Measurements from ENCODE around the gene AGT. TPM values are rescaled to one million over a fixed set of nuclear protein-coding genes. Genes with fewer than 3 reads are reported as not detected.

AGT gene
- polyA plus RNA-seq, 2 of the 4 experiments (the other 2 are of a cell fraction), result 0.06 to 0.18 TPM

DNA sequence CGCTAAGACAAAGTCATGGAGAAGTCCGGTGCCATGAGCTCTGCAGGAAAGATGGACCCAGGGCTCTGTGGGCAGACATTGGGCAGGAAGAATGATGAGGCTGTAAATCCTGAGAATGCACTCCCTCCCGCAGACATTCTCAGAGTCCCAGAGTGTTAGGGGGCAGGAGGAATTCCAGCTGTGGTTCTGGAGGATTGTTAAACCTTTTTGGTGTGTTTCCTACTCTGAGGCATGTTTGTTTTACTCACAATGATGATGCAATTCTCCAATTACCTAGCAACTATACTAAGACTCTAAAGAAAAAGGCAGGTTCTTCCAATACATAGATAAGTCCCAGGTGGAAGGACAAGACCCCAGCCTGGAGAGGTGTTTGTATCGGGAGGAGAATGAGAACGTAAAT is 30.5 kb upstream of the AGT start:
- H3K4me3 ChIP-seq, result no peak overlapping the region
- H3K27ac ChIP-seq, result no peak overlapping the region
- DNase-seq (ENCODE audit: low read depth in 1 of 2, low spot score in 1 of 2), result no peak
- 69% methylated on average over 5 of the region's 5 CpGs for WGBS (ENCODE audit: missing lambda C conversion rate)
- H3K4me1 ChIP-seq, result peaks cover 10% of the 10 kb centered on the region; the same call in 1 of the 3 replicates
- TF ChIP-seq, protein P1, sequence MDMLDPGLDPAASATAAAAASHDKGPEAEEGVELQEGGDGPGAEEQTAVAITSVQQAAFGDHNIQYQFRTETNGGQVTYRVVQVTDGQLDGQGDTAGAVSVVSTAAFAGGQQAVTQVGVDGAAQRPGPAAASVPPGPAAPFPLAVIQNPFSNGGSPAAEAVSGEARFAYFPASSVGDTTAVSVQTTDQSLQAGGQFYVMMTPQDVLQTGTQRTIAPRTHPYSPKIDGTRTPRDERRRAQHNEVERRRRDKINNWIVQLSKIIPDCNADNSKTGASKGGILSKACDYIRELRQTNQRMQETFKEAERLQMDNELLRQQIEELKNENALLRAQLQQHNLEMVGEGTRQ (IDR thresholded peaks at IDR 0.05), result no peak
- TF ChIP-seq, protein P2, sequence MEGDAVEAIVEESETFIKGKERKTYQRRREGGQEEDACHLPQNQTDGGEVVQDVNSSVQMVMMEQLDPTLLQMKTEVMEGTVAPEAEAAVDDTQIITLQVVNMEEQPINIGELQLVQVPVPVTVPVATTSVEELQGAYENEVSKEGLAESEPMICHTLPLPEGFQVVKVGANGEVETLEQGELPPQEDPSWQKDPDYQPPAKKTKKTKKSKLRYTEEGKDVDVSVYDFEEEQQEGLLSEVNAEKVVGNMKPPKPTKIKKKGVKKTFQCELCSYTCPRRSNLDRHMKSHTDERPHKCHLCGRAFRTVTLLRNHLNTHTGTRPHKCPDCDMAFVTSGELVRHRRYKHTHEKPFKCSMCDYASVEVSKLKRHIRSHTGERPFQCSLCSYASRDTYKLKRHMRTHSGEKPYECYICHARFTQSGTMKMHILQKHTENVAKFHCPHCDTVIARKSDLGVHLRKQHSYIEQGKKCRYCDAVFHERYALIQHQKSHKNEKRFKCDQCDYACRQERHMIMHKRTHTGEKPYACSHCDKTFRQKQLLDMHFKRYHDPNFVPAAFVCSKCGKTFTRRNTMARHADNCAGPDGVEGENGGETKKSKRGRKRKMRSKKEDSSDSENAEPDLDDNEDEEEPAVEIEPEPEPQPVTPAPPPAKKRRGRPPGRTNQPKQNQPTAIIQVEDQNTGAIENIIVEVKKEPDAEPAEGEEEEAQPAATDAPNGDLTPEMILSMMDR (IDR thresholded peaks at IDR 0.05), result no peak
- TF ChIP-seq FOSL2 (IDR thresholded peaks at IDR 0.05), result no peak
- TF ChIP-seq FOSL2 (CRISPR knock-in tag; IDR thresholded peaks at IDR 0.05), result no peak
- no peak for TF ChIP-seq CBX8 (IDR thresholded peaks at IDR 0.05)
- no peak for TF ChIP-seq CBX2 (IDR thresholded peaks at IDR 0.05; ENCODE audit: borderline replicate concordance, low read depth)
- no peak for TF ChIP-seq ZFP36 (IDR thresholded peaks at IDR 0.05; ENCODE audit: borderline replicate concordance, partially characterized antibody)
- no peak for TF ChIP-seq TFCP2L1 (CRISPR knock-in tag; IDR thresholded peaks at IDR 0.05)
- peak overlapping the region; percentile 21; the same call in 1 of the 3 replicates for H3K4me2 ChIP-seq
- no peaks in the 10 kb centered on the region for H3K9me3 ChIP-seq
- POLR2A ChIA-PET, result no interaction called here
- CTCF ChIA-PET, result interaction anchor here (1.4 kb wide), 1 partner anchor 20 kb away, joined by 3 read pairs; no protein-coding TSS in a partner anchor
- 0 out of 6 replicates have a peak, but pooled peaks of 1 of the 2 experiments have one; percentile 15 for ATAC-seq
- no peak for FAIRE-seq

DNA sequence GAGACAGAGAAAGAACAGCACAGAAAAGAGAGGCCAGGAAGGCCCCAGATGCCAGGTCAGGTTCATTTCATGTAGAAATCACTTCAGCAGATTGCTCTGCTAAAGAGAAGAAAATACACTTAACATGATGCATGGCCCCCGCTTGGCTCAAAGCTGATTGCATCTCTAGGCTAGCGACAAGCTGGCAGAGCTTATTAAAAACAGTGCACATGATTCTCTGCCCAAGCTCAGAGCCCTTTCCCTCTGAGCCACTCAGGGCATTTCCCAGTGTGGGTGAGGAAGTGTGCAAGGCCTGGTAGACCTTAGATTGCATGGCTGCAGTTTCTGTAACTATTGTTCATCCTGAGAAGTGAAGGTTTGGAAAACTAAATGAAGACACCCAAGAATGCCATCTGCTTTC is 30.0 kb upstream of the AGT start:
- 100% methylated on average over 2 of the region's 2 CpGs for WGBS (ENCODE audit: missing lambda C conversion rate)
- peak overlapping the region; percentile 21; the same call in 1 of the 3 replicates for H3K4me2 ChIP-seq
- peaks cover 10% of the 10 kb centered on the region; the same call in 1 of the 3 replicates for H3K4me1 ChIP-seq
- H3K4me3 ChIP-seq, result no peak overlapping the region
- FAIRE-seq, result no peak
- H3K9me3 ChIP-seq, result no peaks in the 10 kb centered on the region
- no peak; a peak in 1 of 6 replicates for ATAC-seq
- DNase-seq (ENCODE audit: low read depth in 1 of 2, low spot score in 1 of 2), result no peak
- H3K27ac ChIP-seq, result no peak overlapping the region
- ChIA-PET CTCF (interaction anchor here (1.4 kb wide), 1 partner anchor 21 kb away, joined by 3 read pairs; no protein-coding TSS in a partner anchor), POLR2A (no interaction called here)
- TF ChIP-seq EHF (CRISPR knock-in tag; IDR thresholded peaks at IDR 0.05), result no peak
- no peak for TF ChIP-seq ZC3H11A (IDR thresholded peaks at IDR 0.05)
- no peak for TF ChIP-seq JUNB (IDR thresholded peaks at IDR 0.05)
- TF ChIP-seq POLR2A (IDR thresholded peaks at IDR 0.05; ENCODE audit: low read length), result no peak
- no peak for TF ChIP-seq RARB (CRISPR knock-in tag; IDR thresholded peaks at IDR 0.05)
- TF ChIP-seq RAD21 (conservative IDR thresholded peaks at IDR 0.05 in 1 of 2, IDR thresholded peaks at IDR 0.05 in 1 of 2), result no peak
- no peak for TF ChIP-seq GATA3 (IDR thresholded peaks at IDR 0.05; ENCODE audit: borderline replicate concordance)
- TF ChIP-seq, protein P2 (IDR thresholded peaks at IDR 0.05), result no peak
- TF ChIP-seq, protein P1 (IDR thresholded peaks at IDR 0.05), result no peak
- TF ChIP-seq KDM5A (IDR thresholded peaks at IDR 0.05), result no peak
- no peak for TF ChIP-seq RNF2 (IDR thresholded peaks at IDR 0.05; ENCODE audit: borderline replicate concordance, low read depth)
- TF ChIP-seq CHD4 (IDR thresholded peaks at IDR 0.05; ENCODE audit: borderline replicate concordance), result no peak
- TF ChIP-seq CBX2 (IDR thresholded peaks at IDR 0.05; ENCODE audit: borderline replicate concordance, low read depth), result no peak
- TF ChIP-seq MAZ (IDR thresholded peaks at IDR 0.05; ENCODE audit: borderline replicate concordance, low read depth, low read length), result no peak
- no peak for TF ChIP-seq MYC (IDR thresholded peaks at IDR 0.05; ENCODE audit: borderline replicate concordance, low read length)
- TF ChIP-seq SREBF2 (IDR thresholded peaks at IDR 0.05), result no peak
- TF ChIP-seq EHMT2 (IDR thresholded peaks at IDR 0.05; ENCODE audit: low read depth), result no peak

Measured in A549 (cell line).